ENCODE data around the gene CD209. TPM values are rescaled to one million over a fixed set of nuclear protein-coding genes. Genes with fewer than 3 reads are reported as not detected.

The CD209 gene
- total and polyA plus RNA-seq, 9 of the 15 experiments (the other 6 are each of a cell fraction or from before 2014, with no cell fraction given): 0.01 TPM; not detected in 8

DNA sequence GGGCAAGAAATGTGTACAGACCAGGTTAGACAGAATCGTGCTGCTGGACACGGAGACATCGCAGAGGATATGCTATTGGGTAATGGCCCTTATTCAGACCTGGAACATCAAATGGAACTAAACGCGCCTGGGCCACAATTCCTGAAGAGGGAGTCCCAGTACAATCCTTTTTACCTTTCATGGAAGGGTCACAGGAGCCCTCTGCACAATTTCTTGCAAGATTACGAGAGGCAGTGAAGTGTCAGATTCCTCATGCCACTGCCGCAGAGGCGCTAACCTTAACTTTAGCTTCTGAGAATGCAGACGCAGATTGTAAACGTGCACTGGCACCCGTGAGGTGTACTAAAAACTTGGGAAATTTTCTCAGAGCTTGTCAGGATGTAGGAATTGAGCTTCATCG, 33.8 kb upstream of the CD209 start:
- no peak for FAIRE-seq
- ATAC-seq: no peak
- Histone ChIP-seq H3K27me3 (ENCODE audit: control insufficient read depth in 2 of 2, insufficient read depth in 2 of 2, low read length in 2 of 2) (peaks cover 34 to 40% of the 10 kb centered on the region in 2 experiments), H4K20me1 (replicated peaks; ENCODE audit: control insufficient read depth, insufficient read depth, low read length) (no peaks in the 10 kb centered on the region), H3K4me2 (ENCODE audit: insufficient read depth, low read length) (no peak overlapping the region), H3K27ac (ENCODE audit: extremely low read depth, low read depth, low read length) (no peak overlapping the region), H3K4me3 (no peak overlapping the region), H3K79me2 (ENCODE audit: control insufficient read depth, insufficient read depth, low read length) (no peaks in the 10 kb centered on the region), H3K9me1 (ENCODE audit: control insufficient read depth, insufficient read depth, low read length) (no peaks in the 10 kb centered on the region), H2AFZ (ENCODE audit: low read depth, low read length) (no peak overlapping the region), H3K4me1 (replicated peaks in 1 of 2; ENCODE audit: control insufficient read depth in 2 of 2, insufficient read depth in 2 of 2, low read length in 2 of 2) (no peaks in the 10 kb centered on the region), H3K36me3 (ENCODE audit: control insufficient read depth, insufficient read depth, low read length) (no peaks in the 10 kb centered on the region), H3K9me3 (replicated peaks; ENCODE audit: control insufficient read depth, insufficient read depth, low read depth, low read length) (no peaks in the 10 kb centered on the region), H3K9ac (ENCODE audit: insufficient read depth in 1 of 2, low read depth in 2 of 2, low read length in 2 of 2) (no peak overlapping the region)
- intact Hi-C loops (cut with micrococcal nuclease) (no loop called here), in situ Hi-C loops (cut with MboI) (no loop called here)
- ChIA-PET CTCF (ENCODE audit: low intra/inter-chr PET ratio) (no interaction called here), POLR2A (no interaction called here)
- no peak for DNase-seq (ENCODE audit: extremely low read depth in 1 of 4, low spot score in 3 of 4)
- BruUV-seq (replicated peaks): no TSS peak
- WGBS (ENCODE audit: insufficient coverage, low coverage, missing lambda C conversion rate): 12% methylated on average over 12 of the region's 12 CpGs
- no peak for TF ChIP-seq FOS (IDR thresholded peaks at IDR 0.05; ENCODE audit: extremely low read depth, insufficient read length)
- TF ChIP-seq ZNF586 (CRISPR knock-in tag; conservative IDR thresholded peaks at IDR 0.05): no peak
- no peak for TF ChIP-seq NRF1 (conservative IDR thresholded peaks at IDR 0.05 in 1 of 2, IDR thresholded peaks at IDR 0.05 in 1 of 2)
- no peak for TF ChIP-seq TCFL5 (CRISPR knock-in tag; conservative IDR thresholded peaks at IDR 0.05)
- TF ChIP-seq, protein P1, sequence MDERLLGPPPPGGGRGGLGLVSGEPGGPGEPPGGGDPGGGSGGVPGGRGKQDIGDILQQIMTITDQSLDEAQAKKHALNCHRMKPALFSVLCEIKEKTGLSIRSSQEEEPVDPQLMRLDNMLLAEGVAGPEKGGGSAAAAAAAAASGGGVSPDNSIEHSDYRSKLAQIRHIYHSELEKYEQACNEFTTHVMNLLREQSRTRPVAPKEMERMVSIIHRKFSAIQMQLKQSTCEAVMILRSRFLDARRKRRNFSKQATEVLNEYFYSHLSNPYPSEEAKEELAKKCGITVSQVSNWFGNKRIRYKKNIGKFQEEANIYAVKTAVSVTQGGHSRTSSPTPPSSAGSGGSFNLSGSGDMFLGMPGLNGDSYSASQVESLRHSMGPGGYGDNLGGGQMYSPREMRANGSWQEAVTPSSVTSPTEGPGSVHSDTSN (CRISPR knock-in tag; IDR thresholded peaks at IDR 0.05; ENCODE audit: low read depth): no peak
- TF ChIP-seq, protein P1 (tag; conservative IDR thresholded peaks at IDR 0.05; ENCODE audit: low read depth): no peak
- TF ChIP-seq, protein P2, sequence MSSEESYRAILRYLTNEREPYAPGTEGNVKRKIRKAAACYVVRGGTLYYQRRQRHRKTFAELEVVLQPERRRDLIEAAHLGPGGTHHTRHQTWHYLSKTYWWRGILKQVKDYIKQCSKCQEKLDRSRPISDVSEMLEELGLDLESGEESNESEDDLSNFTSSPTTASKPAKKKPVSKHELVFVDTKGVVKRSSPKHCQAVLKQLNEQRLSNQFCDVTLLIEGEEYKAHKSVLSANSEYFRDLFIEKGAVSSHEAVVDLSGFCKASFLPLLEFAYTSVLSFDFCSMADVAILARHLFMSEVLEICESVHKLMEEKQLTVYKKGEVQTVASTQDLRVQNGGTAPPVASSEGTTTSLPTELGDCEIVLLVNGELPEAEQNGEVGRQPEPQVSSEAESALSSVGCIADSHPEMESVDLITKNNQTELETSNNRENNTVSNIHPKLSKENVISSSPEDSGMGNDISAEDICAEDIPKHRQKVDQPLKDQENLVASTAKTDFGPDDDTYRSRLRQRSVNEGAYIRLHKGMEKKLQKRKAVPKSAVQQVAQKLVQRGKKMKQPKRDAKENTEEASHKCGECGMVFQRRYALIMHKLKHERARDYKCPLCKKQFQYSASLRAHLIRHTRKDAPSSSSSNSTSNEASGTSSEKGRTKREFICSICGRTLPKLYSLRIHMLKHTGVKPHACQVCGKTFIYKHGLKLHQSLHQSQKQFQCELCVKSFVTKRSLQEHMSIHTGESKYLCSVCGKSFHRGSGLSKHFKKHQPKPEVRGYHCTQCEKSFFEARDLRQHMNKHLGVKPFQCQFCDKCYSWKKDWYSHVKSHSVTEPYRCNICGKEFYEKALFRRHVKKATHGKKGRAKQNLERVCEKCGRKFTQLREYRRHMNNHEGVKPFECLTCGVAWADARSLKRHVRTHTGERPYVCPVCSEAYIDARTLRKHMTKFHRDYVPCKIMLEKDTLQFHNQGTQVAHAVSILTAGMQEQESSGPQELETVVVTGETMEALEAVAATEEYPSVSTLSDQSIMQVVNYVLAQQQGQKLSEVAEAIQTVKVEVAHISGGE (CRISPR knock-in tag; IDR thresholded peaks at IDR 0.05): no peak
- TF ChIP-seq POLR2H (tag; IDR thresholded peaks at IDR 0.05; ENCODE audit: low read depth): no peak
- no peak for TF ChIP-seq ZFP1 (CRISPR knock-in tag; IDR thresholded peaks at IDR 0.05)
- TF ChIP-seq ZNF174 (CRISPR knock-in tag; IDR thresholded peaks at IDR 0.05): no peak
- TF ChIP-seq SMAD4 (CRISPR knock-in tag; conservative IDR thresholded peaks at IDR 0.05): no peak
- TF ChIP-seq ZNF785 (CRISPR knock-in tag; IDR thresholded peaks at IDR 0.05): no peak
- TF ChIP-seq CHD2 (IDR thresholded peaks at IDR 0.05; ENCODE audit: low read depth, low read length): no peak
- no peak for TF ChIP-seq MTA2 (IDR thresholded peaks at IDR 0.05; ENCODE audit: low read depth)
- TF ChIP-seq CXXC5 (CRISPR knock-in tag; IDR thresholded peaks at IDR 0.05): no peak
- TF ChIP-seq ZNF143 (CRISPR knock-in tag; IDR thresholded peaks at IDR 0.05): no peak
- TF ChIP-seq, protein P3, sequence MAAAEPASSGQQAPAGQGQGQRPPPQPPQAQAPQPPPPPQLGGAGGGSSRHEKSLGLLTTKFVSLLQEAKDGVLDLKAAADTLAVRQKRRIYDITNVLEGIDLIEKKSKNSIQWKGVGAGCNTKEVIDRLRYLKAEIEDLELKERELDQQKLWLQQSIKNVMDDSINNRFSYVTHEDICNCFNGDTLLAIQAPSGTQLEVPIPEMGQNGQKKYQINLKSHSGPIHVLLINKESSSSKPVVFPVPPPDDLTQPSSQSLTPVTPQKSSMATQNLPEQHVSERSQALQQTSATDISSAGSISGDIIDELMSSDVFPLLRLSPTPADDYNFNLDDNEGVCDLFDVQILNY (CRISPR knock-in tag; IDR thresholded peaks at IDR 0.05): no peak
- no peak for TF ChIP-seq NFATC3 (IDR thresholded peaks at IDR 0.05)
- no peak for TF ChIP-seq LARP7 (IDR thresholded peaks at IDR 0.05)
- TF ChIP-seq MCM7 (IDR thresholded peaks at IDR 0.05): no peak

All from K562 (cell line).